Cardiac fibroblast (primary cell): ENCODE results near the gene CAMK2N2.

Experiments used
- DNase-seq, 2 donors: peaks; one replicate each; pipeline versions ENCODE4 v3.0.0 to v3.0.0-alpha.2; 2010; ENCODE audit warnings: low read depth in 2 of 2
- H3K4me3 ChIP-seq, 2 donors: replicated peaks in 1 of 2; 1 replicate in 1 of 2; 2 replicates in 1 of 2; pipeline ENCODE4 v1.5.1; 2011; ENCODE audit warnings: low read depth in 2 of 2, low read length in 2 of 2, mild to moderate bottlenecking in 2 of 2, moderate library complexity in 1 of 2
- CTCF ChIP-seq: IDR thresholded peaks from one replicate; pipeline ENCODE4 v1.5.1; 2011; ENCODE audit warnings: low read depth, mild to moderate bottlenecking, low read length, inconsistent platforms

The CAMK2N2 gene

GRCh38 chr3:184290331-184290730 lies 29.0 kb upstream of the CAMK2N2 start:
- no peak overlapping the region for H3K4me3 ChIP-seq
- no peak for TF ChIP-seq CTCF
- DNase-seq = no peak

- peak; percentile 60 to 64 for DNase-seq
- peak; percentile 69 for TF ChIP-seq CTCF
- H3K4me3 ChIP-seq = no peak overlapping the region
These were observed 28.1 kb upstream of the CAMK2N2 start for GRCh38 chr3:184289426-184289938.

- peak; percentile 79 to 92 for DNase-seq
- H3K4me3 ChIP-seq = no peak overlapping the region
- TF ChIP-seq CTCF = peak; percentile 49
These were observed 23.3 kb upstream of the CAMK2N2 start for GRCh38 chr3:184284696-184285095.

GRCh38 chr3:184283681-184284080 lies 22.3 kb upstream of the CAMK2N2 start:
- DNase-seq = no peak
- H3K4me3 ChIP-seq = no peak overlapping the region
- TF ChIP-seq CTCF = no peak

- H3K4me3 ChIP-seq = no peak overlapping the region
- peak in 1 of 2 donors; percentile 54 for DNase-seq
These were observed 21.6 kb upstream of the CAMK2N2 start for GRCh38 chr3:184282941-184283340.

GRCh38 chr3:184277366-184277765 lies 16.0 kb upstream of the CAMK2N2 start:
- TF ChIP-seq CTCF = no peak
- no peak overlapping the region for H3K4me3 ChIP-seq
- DNase-seq = no peak

More at GRCh38 chr3:184282941-184283340, 21.6 kb upstream of the CAMK2N2 start:
- TF ChIP-seq CTCF = no peak
